Heart left ventricle (tissue), 16 donors: ENCODE data around the gene MICAL1. TPM values are rescaled to one million over a fixed set of nuclear protein-coding genes. Genes with fewer than 3 reads are reported as not detected.

ENCODE experiments used
- ATAC-seq, 4 donors: fragments of 200-7000 bp; cut with Tn5 transposase; one replicate each; pipeline ENCODE4 v1.9.1; 2020 to 2022; ENCODE audit warnings: moderate library complexity in 4 of 4, mild to moderate bottlenecking in 3 of 4, moderate number of reproducible peaks in 1 of 4
- DNase-seq, 5 donors: peaks; one replicate each; pipeline ENCODE4 v3.0.0-alpha.2; 2020
- H3K27ac ChIP-seq, 12 donors: fragments of 200-600 bp; sonication (generic) in 4 of 12; one replicate each; pipeline versions ENCODE4 v1.5.0 to v1.8.0; 2016 to 2022; ENCODE audit warnings: mild to moderate bottlenecking in 2 of 12
- H3K27me3 ChIP-seq, 9 donors: fragments of 200-600 bp; sonication (generic) in 2 of 9; one replicate each; pipeline versions ENCODE4 v1.5.1 to v1.8.0; 2016 to 2022; ENCODE audit warnings: mild to moderate bottlenecking in 3 of 9
- H3K36me3 ChIP-seq, 9 donors: fragments of 200-600 bp; sonication (generic) in 2 of 9; one replicate each; pipeline versions ENCODE4 v1.5.0 to v1.8.0; 2018 to 2022; ENCODE audit warnings: mild to moderate bottlenecking in 2 of 9
- H3K4me1 ChIP-seq, 12 donors: fragments of 200-600 bp; sonication (generic) in 4 of 12; one replicate each; pipeline versions ENCODE4 v1.5.0 to v1.8.0; 2016 to 2022; ENCODE audit warnings: mild to moderate bottlenecking in 3 of 12
- H3K4me3 ChIP-seq, 12 donors: fragments of 200-600 bp; sonication (generic) in 4 of 12; one replicate each; pipeline versions ENCODE4 v1.5.0 to v1.8.0; 2017 to 2022; ENCODE audit warnings: mild to moderate bottlenecking in 9 of 12, moderate library complexity in 4 of 12
- H3K9me3 ChIP-seq, 12 donors: fragments of 200-600 bp; sonication (generic) in 4 of 12; one replicate each; pipeline versions ENCODE4 v1.5.0 to v1.8.0; 2016 to 2022; ENCODE audit warnings: mild to moderate bottlenecking in 1 of 12
- CTCF ChIP-seq, 12 donors: fragments of 200-600 bp; sonication (generic) in 4 of 12; IDR thresholded peaks; one replicate each; pipeline versions ENCODE4 v1.5.0 to v1.8.0; 2018 to 2022; ENCODE audit warnings: antibody characterized with exemption in 12 of 12, mild to moderate bottlenecking in 5 of 12
- POLR2A ChIP-seq, 2 donors: fragments of 450-650 bp; IDR thresholded peaks; one replicate each; pipeline ENCODE4 v1.6.1; 2017; ENCODE audit warnings: antibody characterized with exemption in 2 of 2, mild to moderate bottlenecking in 2 of 2, moderate library complexity in 2 of 2
- WGBS, 4 donors: extraction: QIAGEN DNeasy Blood & Tissue Kit in 2 of 4; methylation state at CpG; one replicate each; pipeline versions ENCODE4 v1.1.5 to v1.1.7; 2013 to 2018; 5-methylcytosine and 5-hydroxymethylcytosine counted together
- intact Hi-C, 10 donors: fragments of 100-400 bp; cut with DNase I; formaldehyde crosslinking; loops; one replicate each; pipeline versions ENCODE4 v1.11.1 to v1.14.2; 2022
- polyA plus RNA-seq, 2 donors: library from polyadenylated mRNA; stranded (reverse); fragments of 200-250 nt; gene quantifications; one replicate each; pipeline ENCODE4 v1.2.3, GENCODE V29; 2013
- total RNA-seq, 9 donors: library from RNA; depleted of rRNA in 2 of 9; stranded (reverse); fragments of >200 nt in 2 of 9; fragmentation: NEBNext Ultra II Directional in 3 of 9; extraction: Animal tissue kit (Norgen Biotek cat#: 25700) in 3 of 9; gene quantifications; one replicate each; pipeline versions ENCODE4 v1.1.0 to v1.2.4, GENCODE V29; 2016 to 2023
- donor health status: ischemic (EF 13 %, LVEDD 7.1; RV severe dilation, severe dysfunction).
- donor health status: healthy with polysubstance abuse.
- donor health status: DM: no; HTN: yes; CAD: no.
- donor health status: DM: no; HTN: no; CAD: no.
- donor health status: ischemic (EF 25% LVEDD 6.9; RV normal size, moderate dysfunction).
- donor health status: ischemic (EF 25% LVEDD 5.7; RV mildly dilated, moderate dysfunction).
- donor health status: healthy.
- donor health status: DM: yes; HTN: yes; CAD: no.
- donor health status: ischemic (EF 35%, LVEDD 5.7; RV mildly dilated, moderate dysfunction).
- donor health status: nonischemic (EF 11% LVEDD 7.7; RV severe dilation, severe dysfunction).
- donor health status: DM: yes; HTN: yes; CAD: no.
- donor health status: PGD.
- donor health status: ischemic (EF 29% LVEDD 5.4; RV normal size, mild dysfunction).
- donor health status: nonischemic (EF 23%, LVEDD 6.1; RV moderate dilation, normal function).

Gene MICAL1
- total and polyA plus RNA-seq, 11 donors: 4.5 to 21.9 (median 6.4) TPM

- WGBS, 4 donors: 58 to 76% (median 67%) methylated on average over 2 of the region's 2 CpGs
- Histone ChIP-seq H3K9me3 (no peaks in the 10 kb centered on the region), H3K4me1 (peaks cover 0 to 64% (median 37%) of the 10 kb centered on the region in 12 donors), H3K4me3 (peak overlapping the region in 1 of 12 donors; percentile 27), H3K36me3 (peaks cover 0 to 86% (median 68%) of the 10 kb centered on the region in 9 donors), H3K27me3 (no peaks in the 10 kb centered on the region), H3K27ac (no peak overlapping the region)
- intact Hi-C loops: loop anchor here in 1 of 10 donors (2.0 kb wide), 1 partner anchor 23 kb away; the partner anchor contains the start of gene MICAL1
- TF ChIP-seq CTCF (IDR thresholded peaks at IDR 0.05) (no peak), POLR2A (IDR thresholded peaks at IDR 0.05) (no peak)
- no peak for ATAC-seq
- DNase-seq: no peak
These were observed 22.2 kb upstream of the MICAL1 start for GRCh38 chr6:109477725-109478124.

- H3K4me1 ChIP-seq: peaks cover 0 to 60% (median 34%) of the 10 kb centered on the region in 12 donors
- no peak for ATAC-seq
- intact Hi-C loops: no loop called here
These were observed 21.6 kb upstream of the MICAL1 start for GRCh38 chr6:109477184-109477583.

GRCh38 chr6:109475625-109476024 lies 20.1 kb upstream of the MICAL1 start:
- ATAC-seq: no peak
- TF ChIP-seq POLR2A (IDR thresholded peaks at IDR 0.05) (no peak), CTCF (IDR thresholded peaks at IDR 0.05) (no peak)
- WGBS, 4 donors: 72 to 81% (median 77%) methylated on average over 2 of the region's 2 CpGs
- DNase-seq: no peak
- Histone ChIP-seq H3K9me3 (no peaks in the 10 kb centered on the region), H3K36me3 (peaks cover 2 to 95% (median 80%) of the 10 kb centered on the region in 9 donors), H3K27ac (no peak overlapping the region), H3K4me1 (peaks cover 0 to 45% (median 21%) of the 10 kb centered on the region in 12 donors), H3K27me3 (no peaks in the 10 kb centered on the region), H3K4me3 (no peak overlapping the region)
- intact Hi-C loops: no loop called here

More at GRCh38 chr6:109477184-109477583, 21.6 kb upstream of the MICAL1 start:
- Histone ChIP-seq H3K9me3 (no peaks in the 10 kb centered on the region), H3K27me3 (no peaks in the 10 kb centered on the region), H3K27ac (no peak overlapping the region), H3K4me3 (no peak overlapping the region), H3K36me3 (peaks cover 0 to 92% (median 74%) of the 10 kb centered on the region in 9 donors)
- DNase-seq: no peak
- 95 to 99% (median 97%) methylated on average over 2 of the region's 2 CpGs for WGBS, 4 donors
- TF ChIP-seq CTCF (IDR thresholded peaks at IDR 0.05) (no peak), POLR2A (IDR thresholded peaks at IDR 0.05) (no peak)

- intact Hi-C loops: no loop called here
- peaks cover 2 to 95% (median 84%) of the 10 kb centered on the region in 9 donors for H3K36me3 ChIP-seq
- H3K4me1 ChIP-seq: peaks cover 0 to 38% (median 15%) of the 10 kb centered on the region in 12 donors
- 86 to 91% (median 90%) methylated on average over 4 of the region's 4 CpGs for WGBS, 4 donors
- no peaks in the 10 kb centered on the region for H3K27me3 ChIP-seq
- no peak overlapping the region for H3K4me3 ChIP-seq
- DNase-seq (no peak), ATAC-seq (no peak)
- no peaks in the 10 kb centered on the region for H3K9me3 ChIP-seq
- no peak overlapping the region for H3K27ac ChIP-seq
- TF ChIP-seq CTCF (IDR thresholded peaks at IDR 0.05): no peak
- no peak for TF ChIP-seq POLR2A (IDR thresholded peaks at IDR 0.05)
These were observed 19.4 kb upstream of the MICAL1 start for GRCh38 chr6:109474995-109475394.
